Adrenal gland (tissue), 12 donors: ENCODE measurements around the gene HIPK2. TPM values are rescaled to one million over a fixed set of nuclear protein-coding genes. Genes with fewer than 3 reads are reported as not detected.

Source experiments
- DNase-seq, 7 donors: peaks; one replicate each; pipeline ENCODE4 v3.0.0-alpha.2; 2019 to 2020
- H3K27ac ChIP-seq, 5 donors: fragments of 200-600 bp; sonication (generic) in 4 of 5; 1 replicate in 3 of 5; 2 replicates in 2 of 5; pipeline versions ENCODE4 v1.5.1 to v1.8.0; 2016 to 2020; ENCODE audit warnings: mild to moderate bottlenecking in 1 of 5
- H3K27me3 ChIP-seq: fragments of 200-600 bp; 2 replicates; pipeline ENCODE4 v1.8.0; 2021
- H3K36me3 ChIP-seq, 2 donors: fragments of 200-600 bp; replicated peaks in 1 of 2; 1 replicate in 1 of 2; 2 replicates in 1 of 2; pipeline versions ENCODE4 v1.5.1 to v1.8.0; 2018 to 2022
- H3K4me1 ChIP-seq, 2 donors: fragments of 200-600 bp; replicated peaks in 1 of 2; 1 replicate in 1 of 2; 2 replicates in 1 of 2; pipeline versions ENCODE4 v1.5.1 to v1.8.0; 2018 to 2021
- H3K4me3 ChIP-seq, 4 donors: fragments of 200-600 bp; sonication (generic) in 3 of 4; one replicate each; pipeline ENCODE4 v1.5.1; 2016 to 2018
- H3K9me3 ChIP-seq, 3 donors: fragments of 200-600 bp; sonication (generic) in 1 of 3; replicated peaks in 1 of 3; 1 replicate in 2 of 3; 2 replicates in 1 of 3; pipeline versions ENCODE4 v1.5.1 to v1.8.0; 2016 to 2021
- CTCF ChIP-seq, 6 experiments: fragments of 450-650 bp in 4 of 6; fragments of 200-600 bp in 2 of 6; sonication (generic) in 1 of 6; IDR thresholded peaks; 1 replicate in 5 of 6; 2 replicates in 1 of 6; pipeline versions ENCODE4 v1.5.1 to v1.8.0; 2016 to 2021; ENCODE audit warnings: antibody characterized with exemption in 6 of 6, mild to moderate bottlenecking in 2 of 6, moderate library complexity in 1 of 6
- POLR2A ChIP-seq, 2 donors: fragments of 450-650 bp; IDR thresholded peaks; one replicate each; pipeline ENCODE4 v1.6.1; 2017; ENCODE audit warnings: antibody characterized with exemption in 2 of 2, mild to moderate bottlenecking in 2 of 2, moderate library complexity in 1 of 2
- WGBS, 4 donors: extraction: QIAGEN DNeasy Blood & Tissue Kit in 2 of 4; methylation state at CpG; one replicate each; pipeline versions ENCODE4 v1.1.5 to v1.1.7; 2013 to 2017; 5-methylcytosine and 5-hydroxymethylcytosine counted together
- intact Hi-C, 2 donors: fragments of 100-400 bp; cut with DNase I; formaldehyde crosslinking; loops; one replicate each; pipeline versions ENCODE4 v1.14.1 to v1.15.0; 2022 to 2023
- polyA plus RNA-seq, 3 donors: library from polyadenylated mRNA; stranded (reverse); fragments of 200-250 nt in 2 of 3; fragments of 350-450 nt in 1 of 3; fragmentation: Illumina TruSeq in 1 of 3; extraction: RNeasy Lipid Tissue Mini Kit (QIAGEN cat#74804) in 1 of 3; gene quantifications; one replicate each; pipeline ENCODE4 v1.2.3, GENCODE V29; 2013 to 2014
- total RNA-seq, 9 donors: library from RNA; depleted of rRNA in 4 of 9; stranded (reverse); fragments of >200 nt in 4 of 9; fragments of 120-200 nt in 1 of 9; fragmentation: NEBNext Ultra II Directional in 1 of 9; extraction: Animal tissue kit (Norgen Biotek cat#: 25700) in 1 of 9; gene quantifications; one replicate each; pipeline versions ENCODE4 v1.1.0 to v1.2.4, GENCODE V29; 2013 to 2023
- donor health status: healthy with polysubstance abuse.
- donor health status: Bipolar disorder and iron deficiency.
- donor health status: DM: yes; HTN: yes; CAD: no.
- donor health status: DM: no; HTN: no; CAD: no.
- donor health status: DM: no; HTN: no; CAD: no.
- donor health status: DM: yes; HTN: yes; CAD: no.

The HIPK2 gene
- total and polyA plus RNA-seq, 12 donors = 4.7 to 82.4 (median 49.8) TPM

GRCh38 chr7:139765143-139765542, 12.7 kb downstream of the HIPK2 start:
- Histone ChIP-seq H3K4me3 (no peak overlapping the region), H3K4me1 (peaks cover 9 to 38% of the 10 kb centered on the region in 2 donors), H3K36me3 (no peaks in the 10 kb centered on the region), H3K9me3 (no peaks in the 10 kb centered on the region), H3K27ac (no peak overlapping the region), H3K27me3 (no peaks in the 10 kb centered on the region)
- WGBS, 4 donors = 41 to 54% (median 50%) methylated on average over 2 of the region's 2 CpGs
- TF ChIP-seq CTCF (IDR thresholded peaks at IDR 0.05) (no peak), POLR2A (IDR thresholded peaks at IDR 0.05) (no peak)
- DNase-seq = no peak
- intact Hi-C loops = no loop called here

GRCh38 chr7:139763330-139763729, 14.5 kb downstream of the HIPK2 start:
- no peak for DNase-seq
- TF ChIP-seq CTCF (IDR thresholded peaks at IDR 0.05) (no peak), POLR2A (IDR thresholded peaks at IDR 0.05) (no peak)
- Histone ChIP-seq H3K27ac (no peak overlapping the region), H3K36me3 (no peaks in the 10 kb centered on the region), H3K27me3 (no peaks in the 10 kb centered on the region), H3K4me1 (peaks cover 9 to 37% of the 10 kb centered on the region in 2 donors), H3K9me3 (no peaks in the 10 kb centered on the region), H3K4me3 (no peak overlapping the region)
- intact Hi-C loops = no loop called here
- 74 to 88% (median 80%) methylated on average over 5 to 10 of the region's 10 CpGs for WGBS, 4 donors

GRCh38 chr7:139762886-139763285, 14.9 kb downstream of the HIPK2 start:
- Histone ChIP-seq H3K9me3 (no peaks in the 10 kb centered on the region), H3K27me3 (no peaks in the 10 kb centered on the region), H3K36me3 (no peaks in the 10 kb centered on the region), H3K27ac (no peak overlapping the region), H3K4me1 (peaks cover 5 to 33% of the 10 kb centered on the region in 2 donors), H3K4me3 (no peak overlapping the region)
- no peak for TF ChIP-seq CTCF (IDR thresholded peaks at IDR 0.05)
- no peak for TF ChIP-seq POLR2A (IDR thresholded peaks at IDR 0.05)
- no peak for DNase-seq
- WGBS, 4 donors = 74 to 95% (median 78%) methylated on average over 2 of the region's 2 CpGs
- intact Hi-C loops = no loop called here

- no peak for TF ChIP-seq CTCF (IDR thresholded peaks at IDR 0.05)
- no peak for TF ChIP-seq POLR2A (IDR thresholded peaks at IDR 0.05)
- no peaks in the 10 kb centered on the region for H3K27me3 ChIP-seq
- DNase-seq = no peak
- H3K36me3 ChIP-seq = no peaks in the 10 kb centered on the region
- H3K9me3 ChIP-seq = no peaks in the 10 kb centered on the region
- no peak overlapping the region for H3K4me3 ChIP-seq
- H3K27ac ChIP-seq = no peak overlapping the region
- 90 to 96% (median 95%) methylated on average over 8 of the region's 8 CpGs for WGBS, 4 donors
- intact Hi-C loops = no loop called here
- H3K4me1 ChIP-seq = peaks cover 6 to 29% of the 10 kb centered on the region in 2 donors
Observed at GRCh38 chr7:139758388-139758787, 19.4 kb downstream of the HIPK2 start.
